HEK293 (cell line): ENCODE measurements around the gene DRC3.

Source experiments
- ZNF248 ChIP-seq: fragments of 450-650 bp; formaldehyde crosslinking; IDR thresholded peaks from 2 replicates; pipeline ENCODE4 v1.5.1; 2017; ENCODE audit warnings: missing biosample characterization, missing genetic modification characterization
- ZNF335 ChIP-seq: fragments of 450-650 bp; formaldehyde crosslinking; conservative IDR thresholded peaks from 2 replicates; pipeline ENCODE4 v1.5.1; 2016; ENCODE audit warnings: missing biosample characterization, missing genetic modification characterization
- TF ChIP-seq, protein P1 (sequence below): fragments of 450-650 bp; formaldehyde crosslinking; IDR thresholded peaks from 2 replicates; pipeline ENCODE4 v1.5.1; 2016; ENCODE audit warnings: missing biosample characterization, missing genetic modification characterization
- TF ChIP-seq, protein P2 (sequence below): fragments of 450-650 bp; formaldehyde crosslinking; IDR thresholded peaks from 2 replicates; pipeline ENCODE4 v1.5.1; 2016; ENCODE audit warnings: missing biosample characterization, missing genetic modification characterization, low read depth
- TF ChIP-seq, protein P3 (sequence below): fragments of 450-650 bp; formaldehyde crosslinking; IDR thresholded peaks from 2 replicates; pipeline ENCODE4 v1.5.1; 2016; ENCODE audit warnings: missing biosample characterization, missing genetic modification characterization
- TF ChIP-seq, protein P4 (sequence below): fragments of 450-650 bp; formaldehyde crosslinking; conservative IDR thresholded peaks from 2 replicates; pipeline ENCODE4 v1.5.1; 2016; ENCODE audit warnings: low read depth, missing biosample characterization, missing genetic modification characterization

DNA sequence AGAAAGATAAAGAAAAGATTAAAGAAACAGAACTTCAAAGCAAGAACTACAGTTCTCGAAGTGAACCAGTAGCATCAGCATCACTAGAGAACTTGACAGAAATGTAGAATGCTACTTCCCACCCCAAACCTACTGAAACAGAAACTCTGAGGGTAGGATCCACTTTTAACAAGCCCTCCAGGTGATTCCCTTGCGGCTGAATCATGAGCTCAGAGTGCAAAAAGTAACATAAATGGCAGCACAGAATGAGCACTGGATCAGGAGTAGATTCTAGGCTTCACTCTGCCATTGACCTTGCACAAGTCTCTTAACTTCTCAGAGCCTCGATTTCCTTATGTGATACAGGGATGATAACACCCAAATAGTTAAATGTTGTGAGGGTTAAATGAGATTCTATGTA, 6.3 kb upstream of the DRC3 start:
- TF ChIP-seq, protein P1, sequence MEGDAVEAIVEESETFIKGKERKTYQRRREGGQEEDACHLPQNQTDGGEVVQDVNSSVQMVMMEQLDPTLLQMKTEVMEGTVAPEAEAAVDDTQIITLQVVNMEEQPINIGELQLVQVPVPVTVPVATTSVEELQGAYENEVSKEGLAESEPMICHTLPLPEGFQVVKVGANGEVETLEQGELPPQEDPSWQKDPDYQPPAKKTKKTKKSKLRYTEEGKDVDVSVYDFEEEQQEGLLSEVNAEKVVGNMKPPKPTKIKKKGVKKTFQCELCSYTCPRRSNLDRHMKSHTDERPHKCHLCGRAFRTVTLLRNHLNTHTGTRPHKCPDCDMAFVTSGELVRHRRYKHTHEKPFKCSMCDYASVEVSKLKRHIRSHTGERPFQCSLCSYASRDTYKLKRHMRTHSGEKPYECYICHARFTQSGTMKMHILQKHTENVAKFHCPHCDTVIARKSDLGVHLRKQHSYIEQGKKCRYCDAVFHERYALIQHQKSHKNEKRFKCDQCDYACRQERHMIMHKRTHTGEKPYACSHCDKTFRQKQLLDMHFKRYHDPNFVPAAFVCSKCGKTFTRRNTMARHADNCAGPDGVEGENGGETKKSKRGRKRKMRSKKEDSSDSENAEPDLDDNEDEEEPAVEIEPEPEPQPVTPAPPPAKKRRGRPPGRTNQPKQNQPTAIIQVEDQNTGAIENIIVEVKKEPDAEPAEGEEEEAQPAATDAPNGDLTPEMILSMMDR (tag by site-specific recombination): no peak
- TF ChIP-seq, protein P2, sequence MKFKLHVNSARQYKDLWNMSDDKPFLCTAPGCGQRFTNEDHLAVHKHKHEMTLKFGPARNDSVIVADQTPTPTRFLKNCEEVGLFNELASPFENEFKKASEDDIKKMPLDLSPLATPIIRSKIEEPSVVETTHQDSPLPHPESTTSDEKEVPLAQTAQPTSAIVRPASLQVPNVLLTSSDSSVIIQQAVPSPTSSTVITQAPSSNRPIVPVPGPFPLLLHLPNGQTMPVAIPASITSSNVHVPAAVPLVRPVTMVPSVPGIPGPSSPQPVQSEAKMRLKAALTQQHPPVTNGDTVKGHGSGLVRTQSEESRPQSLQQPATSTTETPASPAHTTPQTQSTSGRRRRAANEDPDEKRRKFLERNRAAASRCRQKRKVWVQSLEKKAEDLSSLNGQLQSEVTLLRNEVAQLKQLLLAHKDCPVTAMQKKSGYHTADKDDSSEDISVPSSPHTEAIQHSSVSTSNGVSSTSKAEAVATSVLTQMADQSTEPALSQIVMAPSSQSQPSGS (tag by site-specific recombination): no peak
- TF ChIP-seq, protein P3, sequence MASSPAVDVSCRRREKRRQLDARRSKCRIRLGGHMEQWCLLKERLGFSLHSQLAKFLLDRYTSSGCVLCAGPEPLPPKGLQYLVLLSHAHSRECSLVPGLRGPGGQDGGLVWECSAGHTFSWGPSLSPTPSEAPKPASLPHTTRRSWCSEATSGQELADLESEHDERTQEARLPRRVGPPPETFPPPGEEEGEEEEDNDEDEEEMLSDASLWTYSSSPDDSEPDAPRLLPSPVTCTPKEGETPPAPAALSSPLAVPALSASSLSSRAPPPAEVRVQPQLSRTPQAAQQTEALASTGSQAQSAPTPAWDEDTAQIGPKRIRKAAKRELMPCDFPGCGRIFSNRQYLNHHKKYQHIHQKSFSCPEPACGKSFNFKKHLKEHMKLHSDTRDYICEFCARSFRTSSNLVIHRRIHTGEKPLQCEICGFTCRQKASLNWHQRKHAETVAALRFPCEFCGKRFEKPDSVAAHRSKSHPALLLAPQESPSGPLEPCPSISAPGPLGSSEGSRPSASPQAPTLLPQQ (tag by site-specific recombination): no peak
- TF ChIP-seq ZNF335 (tag by site-specific recombination) (no peak), ZNF248 (tag by site-specific recombination) (no peak)
- TF ChIP-seq, protein P4, sequence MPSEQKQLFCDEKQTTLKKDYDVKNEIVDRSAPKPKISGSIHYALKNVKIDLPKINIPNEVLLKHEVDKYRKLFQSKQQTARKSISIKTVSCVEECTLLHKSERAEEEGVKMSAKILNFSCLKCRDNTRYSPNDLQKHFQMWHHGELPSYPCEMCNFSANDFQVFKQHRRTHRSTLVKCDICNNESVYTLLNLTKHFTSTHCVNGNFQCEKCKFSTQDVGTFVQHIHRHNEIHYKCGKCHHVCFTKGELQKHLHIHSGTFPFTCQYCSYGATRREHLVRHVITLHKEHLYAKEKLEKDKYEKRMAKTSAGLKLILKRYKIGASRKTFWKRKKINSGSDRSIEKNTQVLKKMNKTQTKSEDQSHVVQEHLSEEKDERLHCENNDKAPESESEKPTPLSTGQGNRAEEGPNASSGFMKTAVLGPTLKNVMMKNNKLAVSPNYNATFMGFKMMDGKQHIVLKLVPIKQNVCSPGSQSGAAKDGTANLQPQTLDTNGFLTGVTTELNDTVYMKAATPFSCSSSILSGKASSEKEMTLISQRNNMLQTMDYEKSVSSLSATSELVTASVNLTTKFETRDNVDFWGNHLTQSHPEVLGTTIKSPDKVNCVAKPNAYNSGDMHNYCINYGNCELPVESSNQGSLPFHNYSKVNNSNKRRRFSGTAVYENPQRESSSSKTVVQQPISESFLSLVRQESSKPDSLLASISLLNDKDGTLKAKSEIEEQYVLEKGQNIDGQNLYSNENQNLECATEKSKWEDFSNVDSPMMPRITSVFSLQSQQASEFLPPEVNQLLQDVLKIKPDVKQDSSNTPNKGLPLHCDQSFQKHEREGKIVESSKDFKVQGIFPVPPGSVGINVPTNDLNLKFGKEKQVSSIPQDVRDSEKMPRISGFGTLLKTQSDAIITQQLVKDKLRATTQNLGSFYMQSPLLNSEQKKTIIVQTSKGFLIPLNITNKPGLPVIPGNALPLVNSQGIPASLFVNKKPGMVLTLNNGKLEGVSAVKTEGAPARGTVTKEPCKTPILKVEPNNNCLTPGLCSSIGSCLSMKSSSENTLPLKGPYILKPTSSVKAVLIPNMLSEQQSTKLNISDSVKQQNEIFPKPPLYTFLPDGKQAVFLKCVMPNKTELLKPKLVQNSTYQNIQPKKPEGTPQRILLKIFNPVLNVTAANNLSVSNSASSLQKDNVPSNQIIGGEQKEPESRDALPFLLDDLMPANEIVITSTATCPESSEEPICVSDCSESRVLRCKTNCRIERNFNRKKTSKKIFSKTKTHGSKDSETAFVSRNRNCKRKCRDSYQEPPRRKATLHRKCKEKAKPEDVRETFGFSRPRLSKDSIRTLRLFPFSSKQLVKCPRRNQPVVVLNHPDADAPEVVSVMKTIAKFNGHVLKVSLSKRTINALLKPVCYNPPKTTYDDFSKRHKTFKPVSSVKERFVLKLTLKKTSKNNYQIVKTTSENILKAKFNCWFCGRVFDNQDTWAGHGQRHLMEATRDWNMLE: no peak
